Left ventricle myocardium inferior (tissue), 1 donor: ENCODE data around the gene NRG4. TPM values are rescaled to one million over a fixed set of nuclear protein-coding genes. Genes with fewer than 3 reads are reported as not detected.
A peak's percentile ranks its signal among the peaks of the same experiment; 100 is the strongest.

Experiments used
- DNase-seq: peaks from one replicate; pipeline ENCODE4 v3.0.0-alpha.2; 2020
- H3K27ac ChIP-seq: fragments of 200-600 bp; replicated peaks from 2 replicates; pipeline ENCODE4 v1.8.0; 2021
- H3K27me3 ChIP-seq: fragments of 200-600 bp; 2 replicates; pipeline ENCODE4 v1.8.0; 2021; ENCODE audit warnings: low read depth
- H3K36me3 ChIP-seq: fragments of 200-600 bp; 2 replicates; pipeline ENCODE4 v1.8.0; 2021
- H3K4me1 ChIP-seq: fragments of 200-600 bp; 2 replicates; pipeline ENCODE4 v1.8.0; 2021
- H3K4me3 ChIP-seq: fragments of 200-600 bp; 2 replicates; pipeline ENCODE4 v1.8.0; 2021; ENCODE audit warnings: mild to moderate bottlenecking, moderate library complexity
- H3K9me3 ChIP-seq: fragments of 200-600 bp; replicated peaks from 2 replicates; pipeline ENCODE4 v1.8.0; 2021
- intact Hi-C: fragments of 100-400 bp; cut with micrococcal nuclease; formaldehyde crosslinking; loops from one replicate; pipeline ENCODE4 v1.11.0; 2022
- total RNA-seq: library from RNA; stranded (reverse); fragmentation: NEBNext Ultra II Directional; extraction: Animal tissue kit (Norgen Biotek cat#: 25700); gene quantifications from one replicate; pipeline ENCODE4 v1.2.1, GENCODE V29; 2021
- TF ChIP-seq, protein P1 (sequence below): fragments of 200-600 bp; IDR thresholded peaks from 2 replicates; pipeline ENCODE4 v1.8.0; 2021; ENCODE audit warnings: antibody characterized with exemption, mild to moderate bottlenecking, borderline replicate concordance
- donor health status: DM: no; HTN: yes; CAD: no; lungs with severe emphysema.

Gene NRG4
- total RNA-seq, 1 donor from 2014 or later: not detected

DNA sequence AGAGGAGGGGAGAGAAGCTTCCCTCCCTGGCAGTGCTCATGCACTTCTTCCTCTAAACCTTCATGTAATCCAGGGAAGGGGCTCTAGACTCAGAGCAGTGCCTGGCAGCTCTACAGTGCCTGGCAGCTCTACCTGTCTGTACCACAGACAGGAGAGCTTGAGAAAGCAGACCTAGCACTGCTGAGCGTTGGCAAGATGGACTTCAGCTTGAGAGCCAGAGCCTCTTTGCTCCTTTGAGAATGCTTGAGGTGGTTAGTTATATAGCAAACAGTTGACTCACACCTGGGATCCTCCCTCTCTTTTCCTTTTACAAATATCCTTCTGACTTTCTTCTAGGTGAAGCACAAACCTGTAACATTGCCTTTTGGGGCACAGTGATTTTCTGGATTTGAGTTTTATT lies 87.6 kb downstream of the NRG4 start:
- TF ChIP-seq, protein P1, sequence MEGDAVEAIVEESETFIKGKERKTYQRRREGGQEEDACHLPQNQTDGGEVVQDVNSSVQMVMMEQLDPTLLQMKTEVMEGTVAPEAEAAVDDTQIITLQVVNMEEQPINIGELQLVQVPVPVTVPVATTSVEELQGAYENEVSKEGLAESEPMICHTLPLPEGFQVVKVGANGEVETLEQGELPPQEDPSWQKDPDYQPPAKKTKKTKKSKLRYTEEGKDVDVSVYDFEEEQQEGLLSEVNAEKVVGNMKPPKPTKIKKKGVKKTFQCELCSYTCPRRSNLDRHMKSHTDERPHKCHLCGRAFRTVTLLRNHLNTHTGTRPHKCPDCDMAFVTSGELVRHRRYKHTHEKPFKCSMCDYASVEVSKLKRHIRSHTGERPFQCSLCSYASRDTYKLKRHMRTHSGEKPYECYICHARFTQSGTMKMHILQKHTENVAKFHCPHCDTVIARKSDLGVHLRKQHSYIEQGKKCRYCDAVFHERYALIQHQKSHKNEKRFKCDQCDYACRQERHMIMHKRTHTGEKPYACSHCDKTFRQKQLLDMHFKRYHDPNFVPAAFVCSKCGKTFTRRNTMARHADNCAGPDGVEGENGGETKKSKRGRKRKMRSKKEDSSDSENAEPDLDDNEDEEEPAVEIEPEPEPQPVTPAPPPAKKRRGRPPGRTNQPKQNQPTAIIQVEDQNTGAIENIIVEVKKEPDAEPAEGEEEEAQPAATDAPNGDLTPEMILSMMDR: no peak
- Histone ChIP-seq H3K4me1 (peaks cover 44% of the 10 kb centered on the region), H3K27ac (no peak overlapping the region), H3K9me3 (no peaks in the 10 kb centered on the region), H3K27me3 (no peaks in the 10 kb centered on the region), H3K36me3 (no peaks in the 10 kb centered on the region), H3K4me3 (no peak overlapping the region)
- intact Hi-C loops: no loop called here
- DNase-seq: no peak

DNA sequence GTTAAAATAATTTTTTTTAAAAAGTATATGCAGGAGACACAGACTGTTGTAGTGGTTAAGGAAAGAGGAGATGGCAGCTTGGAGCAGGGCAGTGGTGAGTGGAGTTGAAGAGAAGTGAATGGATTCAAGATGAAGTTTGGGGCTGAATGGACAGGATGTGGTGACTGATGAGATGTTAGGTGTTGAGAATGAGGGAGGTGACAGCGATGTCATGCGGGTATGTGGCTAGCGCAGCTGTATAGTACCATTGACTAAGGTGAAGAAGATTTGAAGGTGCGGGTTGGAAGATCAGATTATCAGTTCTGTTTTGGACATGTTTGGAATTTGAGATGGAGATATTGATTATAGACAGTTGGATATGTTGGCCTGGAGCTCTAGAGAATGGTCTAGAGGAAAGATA lies 88.5 kb downstream of the NRG4 start:
- Histone ChIP-seq H3K27me3 (no peaks in the 10 kb centered on the region), H3K36me3 (peaks cover under 1% of the 10 kb centered on the region), H3K9me3 (no peaks in the 10 kb centered on the region), H3K4me1 (peaks cover 39% of the 10 kb centered on the region), H3K4me3 (no peak overlapping the region), H3K27ac (no peak overlapping the region)
- intact Hi-C loops: no loop called here
- TF ChIP-seq, protein P1: no peak
- no peak for DNase-seq

DNA sequence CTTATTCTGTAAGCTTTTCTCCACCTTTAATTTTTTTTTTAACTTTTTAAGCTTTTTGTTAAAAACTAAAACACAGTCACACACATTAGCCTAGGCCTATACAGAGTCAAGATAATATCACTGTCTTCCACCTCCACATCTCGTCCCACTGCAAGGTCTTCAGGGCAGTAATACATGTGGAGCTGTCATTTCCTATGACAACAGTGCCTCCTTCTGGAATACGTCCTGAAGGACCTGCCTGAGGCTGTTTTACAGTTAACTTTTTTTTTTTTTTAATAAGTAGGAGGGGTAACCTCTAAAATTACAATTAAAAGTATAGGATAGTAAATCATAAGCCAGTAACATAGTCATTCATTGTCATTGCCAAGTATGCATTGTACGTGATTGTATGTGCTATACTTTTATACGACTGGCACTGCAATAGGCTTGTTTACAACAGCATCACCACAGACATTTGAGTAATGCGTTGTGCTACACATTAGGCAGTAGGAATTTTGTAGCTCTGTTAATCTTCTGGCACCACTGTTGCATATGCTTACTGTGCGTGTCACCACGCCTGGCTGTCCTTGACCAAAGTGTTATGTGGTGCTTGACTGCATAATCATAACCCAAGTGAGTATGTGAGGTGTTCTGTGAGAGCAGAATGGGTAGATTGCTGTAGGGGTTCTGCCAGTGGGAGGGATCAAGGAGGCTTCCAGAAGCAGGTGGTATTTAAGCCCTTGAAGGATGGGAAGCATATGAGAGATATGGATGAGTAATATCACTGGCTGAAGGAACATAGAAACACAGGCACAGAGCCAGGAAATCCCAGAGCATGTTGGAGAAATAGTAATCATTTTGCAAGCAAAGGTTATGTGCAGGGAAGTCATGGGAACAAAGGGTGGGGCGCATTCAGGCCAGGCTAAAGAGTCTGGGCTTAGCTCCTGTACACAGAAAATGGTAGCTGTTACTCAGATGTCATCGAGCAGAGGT lies 90.2 kb downstream of the NRG4 start:
- DNase-seq: no peak
- Histone ChIP-seq H3K9me3 (no peaks in the 10 kb centered on the region), H3K36me3 (peaks cover 18% of the 10 kb centered on the region), H3K4me3 (no peak overlapping the region), H3K4me1 (peaks cover 39% of the 10 kb centered on the region), H3K27me3 (no peaks in the 10 kb centered on the region), H3K27ac (no peak overlapping the region)
- intact Hi-C loops: no loop called here
- TF ChIP-seq, protein P1: peak; percentile 54

DNA sequence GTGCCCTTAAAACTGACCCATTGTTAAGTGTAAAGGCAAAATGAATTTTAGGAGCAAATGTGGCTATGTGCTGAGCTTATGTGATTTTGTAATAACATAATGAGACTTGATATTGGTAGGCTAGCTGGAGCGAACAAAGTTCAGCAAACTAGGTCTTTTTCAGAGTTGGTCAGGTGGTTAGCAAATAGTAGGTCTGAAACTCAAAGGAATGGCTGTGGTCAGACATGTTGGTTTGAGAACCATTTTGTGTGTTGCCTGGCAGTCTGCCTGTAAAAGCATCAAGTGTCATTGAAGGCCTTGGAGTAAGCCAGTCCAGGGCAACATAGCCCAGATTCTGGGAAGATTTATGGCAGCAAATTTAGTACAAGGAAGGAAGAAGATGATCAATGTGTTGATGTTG lies 92.1 kb downstream of the NRG4 start:
- Histone ChIP-seq H3K36me3 (peaks cover 22% of the 10 kb centered on the region), H3K4me1 (peaks cover 29% of the 10 kb centered on the region), H3K4me3 (no peak overlapping the region), H3K27ac (no peak overlapping the region), H3K9me3 (no peaks in the 10 kb centered on the region), H3K27me3 (no peaks in the 10 kb centered on the region)
- TF ChIP-seq, protein P1: no peak
- DNase-seq: no peak
- intact Hi-C loops: no loop called here

DNA sequence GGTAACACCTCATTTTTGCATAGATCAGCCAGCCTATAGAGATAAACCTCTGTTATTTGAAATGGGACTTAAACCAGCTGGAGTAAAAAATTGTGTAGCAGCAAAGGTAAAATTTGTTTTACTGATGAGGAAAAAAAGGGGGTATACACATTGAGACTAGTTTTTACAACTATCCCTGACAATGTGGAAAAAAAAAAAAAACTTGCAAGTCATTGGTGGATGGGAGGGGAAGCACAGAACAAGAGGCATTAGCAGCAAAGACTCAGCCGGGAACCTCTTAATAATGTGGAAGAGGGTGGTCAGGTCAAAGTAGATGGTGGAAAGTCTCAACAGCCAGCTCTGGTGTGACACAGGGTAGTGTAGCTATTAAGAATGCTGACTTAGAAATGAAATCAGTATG lies 94.1 kb downstream of the NRG4 start:
- H3K36me3 ChIP-seq: peaks cover 40% of the 10 kb centered on the region
- H3K4me1 ChIP-seq: peaks cover 17% of the 10 kb centered on the region
- TF ChIP-seq, protein P1: no peak
- no peaks in the 10 kb centered on the region for H3K9me3 ChIP-seq
- intact Hi-C loops: no loop called here
- H3K4me3 ChIP-seq: no peak overlapping the region
- no peak for DNase-seq
- no peaks in the 10 kb centered on the region for H3K27me3 ChIP-seq
- H3K27ac ChIP-seq: no peak overlapping the region
